GM18951 (cell line): ENCODE results near the gene TMEM225.

Source experiments
- POLR2A ChIP-seq: IDR thresholded peaks from 4 replicates; pipeline ENCODE4 v1.6.1; 2011; ENCODE audit warnings: mild to moderate bottlenecking; ENCODE audit not compliant: insufficient read length, insufficient read depth; ENCODE audit errors: extremely low read depth
- in situ Hi-C: fragments of 300-500 bp; cut with MboI; formaldehyde crosslinking; loops from one replicate; pipeline ENCODE4 v1.12.0; 2022; ENCODE audit warnings: low sequenced_read_pairs, mixed read lengths, inconsistent platforms; ENCODE audit not compliant: unreplicated experiment

TMEM225 gene

DNA sequence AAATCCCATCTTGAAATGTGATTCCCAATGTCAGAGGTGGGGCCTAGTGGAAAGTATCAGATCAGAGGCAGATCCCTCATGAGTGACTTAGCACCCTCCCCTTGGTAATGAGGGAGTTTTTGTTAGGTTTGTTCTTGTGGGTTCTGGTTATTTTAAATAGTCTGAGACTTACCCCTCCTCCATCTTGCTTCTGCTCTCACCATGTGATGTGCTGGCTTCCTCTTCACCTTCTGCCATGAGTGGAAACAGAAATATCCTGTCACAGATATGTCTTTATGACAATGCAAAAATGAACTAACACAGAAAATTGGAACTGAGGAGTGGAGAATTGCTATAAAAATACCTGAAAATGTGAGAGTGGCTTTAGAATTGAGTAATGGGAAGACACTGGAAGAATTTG, 33.1 kb downstream of the TMEM225 start:
- no peak for TF ChIP-seq POLR2A
- in situ Hi-C loops = no loop called here

- TF ChIP-seq POLR2A = no peak
- in situ Hi-C loops = no loop called here
Measured at GRCh38 chr11:123851110-123851509, 34.4 kb downstream of the TMEM225 start.

DNA sequence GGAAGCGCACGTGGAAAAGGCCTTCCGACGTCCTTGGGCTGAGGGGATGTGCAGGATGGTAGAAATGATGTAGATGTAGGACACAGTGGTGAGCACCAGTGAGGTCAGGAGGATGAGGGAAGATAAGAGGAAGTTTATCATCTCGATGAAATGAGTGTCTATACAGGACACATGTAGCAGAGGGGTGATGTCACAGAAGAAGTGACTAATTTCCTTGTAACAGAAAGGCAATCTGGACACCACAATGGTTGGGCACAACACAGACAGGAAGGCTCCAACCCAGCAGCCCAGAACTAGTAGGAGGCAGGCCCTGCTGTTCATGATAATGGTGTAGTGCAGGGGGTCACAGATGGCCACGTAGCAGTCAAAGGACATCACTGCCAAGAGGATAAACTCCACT, 44.3 kb downstream of the TMEM225 start:
- in situ Hi-C loops = no loop called here
- TF ChIP-seq POLR2A = no peak

DNA sequence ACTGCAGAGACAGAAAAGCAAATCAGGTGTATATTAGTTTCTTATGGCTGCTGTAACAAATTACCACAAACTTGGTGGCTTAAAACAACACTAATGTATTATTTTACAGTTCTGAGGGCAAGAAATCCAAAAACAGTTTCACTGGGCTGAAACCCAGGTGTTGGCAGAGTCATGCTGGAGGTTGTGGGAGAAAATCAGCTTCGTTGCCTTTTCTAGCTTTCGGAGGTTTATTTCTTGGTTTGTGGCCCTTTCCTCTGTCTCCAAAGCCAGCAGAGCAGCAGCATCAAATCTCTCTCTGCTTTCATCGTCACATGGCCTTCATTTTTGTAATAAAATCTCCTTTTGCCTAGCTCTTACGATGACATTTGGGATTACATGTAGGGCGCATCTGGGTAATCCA, 46.3 kb downstream of the TMEM225 start:
- in situ Hi-C loops = no loop called here
- TF ChIP-seq POLR2A = no peak

DNA sequence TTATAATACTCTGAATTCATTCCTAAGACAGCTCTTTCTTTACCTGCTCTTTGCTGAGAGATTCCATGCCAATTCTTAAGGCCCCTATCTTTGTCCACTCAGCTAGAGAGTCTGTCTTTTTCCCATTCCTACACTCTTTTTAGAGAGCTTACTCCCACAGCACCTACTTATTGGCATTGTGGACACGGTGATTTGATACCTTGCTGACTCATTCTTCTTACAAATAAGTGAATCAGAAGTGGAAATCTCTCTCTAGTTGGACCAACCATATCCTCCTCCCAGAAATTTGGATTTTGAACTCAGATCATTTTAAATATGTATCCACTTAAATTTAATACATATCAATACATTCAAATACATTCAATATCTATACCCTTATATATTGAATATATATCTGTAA, 46.8 kb downstream of the TMEM225 start:
- in situ Hi-C loops = no loop called here
- no peak for TF ChIP-seq POLR2A

GRCh38 chr11:123838199-123838598, 47.3 kb downstream of the TMEM225 start:
- in situ Hi-C loops = no loop called here
- TF ChIP-seq POLR2A = no peak

DNA sequence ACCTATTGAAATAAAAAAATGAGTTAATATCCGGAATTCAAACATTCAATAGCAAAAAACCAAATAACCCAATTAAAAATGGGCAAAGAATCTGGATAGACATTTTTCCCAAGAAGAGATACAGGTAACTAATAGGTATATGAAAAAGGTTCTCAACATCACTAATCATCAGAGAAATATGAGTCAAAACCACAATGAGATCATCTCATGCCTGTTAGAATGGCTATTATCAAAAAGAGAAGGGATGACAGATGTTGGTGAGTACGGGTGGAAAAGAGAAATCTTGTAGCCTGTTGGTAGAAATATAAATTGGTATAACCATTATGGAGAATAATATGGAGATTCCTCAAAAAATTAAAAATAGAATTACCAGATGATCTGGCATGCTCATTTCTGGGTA, 52.4 kb downstream of the TMEM225 start:
- in situ Hi-C loops = no loop called here
- TF ChIP-seq POLR2A = no peak
